ENCODE measurements around the gene FXYD3.

- TF ChIP-seq CTCF (IDR thresholded peaks at IDR 0.05) (no peak), ZFX (IDR thresholded peaks at IDR 0.05; ENCODE audit: borderline replicate concordance) (no peak)
These were observed 4.6 kb upstream of the FXYD3 start for GRCh38 chr19:35110974-35111373.
